Measurements from ENCODE around the gene FRMPD1.
"Not testable (repeated sequence)": the region's sequence is repeated elsewhere in the genome, so short reads cannot be mapped to it uniquely, and the experiment has no call there.

FRMPD1 gene, protein sequence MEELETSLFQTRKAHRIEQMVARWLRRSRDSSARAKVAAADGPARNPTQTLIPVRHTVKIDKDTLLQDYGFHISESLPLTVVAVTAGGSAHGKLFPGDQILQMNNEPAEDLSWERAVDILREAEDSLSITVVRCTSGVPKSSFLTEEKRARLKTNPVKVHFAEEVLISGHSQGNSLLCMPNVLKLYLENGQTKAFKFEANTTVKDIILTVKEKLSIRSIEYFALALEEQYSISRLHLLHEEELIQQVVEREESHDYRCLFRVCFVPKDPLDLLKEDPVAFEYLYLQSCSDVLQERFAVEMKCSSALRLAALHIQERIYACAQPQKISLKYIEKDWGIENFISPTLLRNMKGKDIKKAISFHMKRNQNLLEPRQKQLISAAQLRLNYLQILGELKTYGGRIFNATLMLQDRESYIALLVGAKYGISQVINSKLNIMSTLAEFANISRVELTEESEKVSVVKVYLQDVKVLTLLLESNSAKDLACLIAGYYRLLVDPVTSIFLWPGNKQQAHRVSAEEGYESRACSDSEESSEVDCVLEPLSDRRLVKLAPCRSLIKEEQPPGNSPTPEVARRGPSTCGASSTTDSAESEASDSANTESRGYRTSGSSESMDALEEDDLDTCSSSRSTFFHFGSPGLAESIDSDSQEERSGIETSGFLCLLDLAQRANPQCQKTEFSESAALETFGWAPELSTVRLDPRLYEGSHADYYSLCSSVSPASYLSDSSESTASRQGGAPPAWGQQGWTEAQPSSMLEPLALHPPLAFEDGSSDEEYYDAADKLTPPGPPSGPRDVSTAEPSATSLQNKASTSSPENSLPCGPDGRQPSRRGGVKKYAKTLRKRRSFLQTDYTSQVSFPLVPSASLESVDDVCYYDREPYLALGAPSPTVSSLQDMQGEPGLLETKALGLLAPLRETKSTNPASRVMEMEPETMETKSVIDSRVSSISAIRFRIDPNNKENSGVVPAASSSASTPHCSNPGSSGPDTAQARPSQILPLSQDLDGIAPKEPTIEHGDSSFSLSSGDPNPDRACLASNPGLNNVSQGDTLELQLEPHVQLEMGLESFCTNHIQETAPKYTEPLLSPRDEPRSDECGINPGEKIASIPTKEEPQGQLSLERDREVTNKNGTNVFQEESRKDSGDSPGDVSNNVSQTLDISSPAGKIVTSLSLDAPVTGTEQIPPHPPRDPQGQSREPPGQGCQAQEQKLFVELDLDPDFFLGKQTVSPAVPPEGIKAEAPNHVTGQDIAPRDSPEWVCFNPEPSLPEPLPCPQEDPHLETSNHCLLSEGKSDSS (N-terminal part only)

DNA sequence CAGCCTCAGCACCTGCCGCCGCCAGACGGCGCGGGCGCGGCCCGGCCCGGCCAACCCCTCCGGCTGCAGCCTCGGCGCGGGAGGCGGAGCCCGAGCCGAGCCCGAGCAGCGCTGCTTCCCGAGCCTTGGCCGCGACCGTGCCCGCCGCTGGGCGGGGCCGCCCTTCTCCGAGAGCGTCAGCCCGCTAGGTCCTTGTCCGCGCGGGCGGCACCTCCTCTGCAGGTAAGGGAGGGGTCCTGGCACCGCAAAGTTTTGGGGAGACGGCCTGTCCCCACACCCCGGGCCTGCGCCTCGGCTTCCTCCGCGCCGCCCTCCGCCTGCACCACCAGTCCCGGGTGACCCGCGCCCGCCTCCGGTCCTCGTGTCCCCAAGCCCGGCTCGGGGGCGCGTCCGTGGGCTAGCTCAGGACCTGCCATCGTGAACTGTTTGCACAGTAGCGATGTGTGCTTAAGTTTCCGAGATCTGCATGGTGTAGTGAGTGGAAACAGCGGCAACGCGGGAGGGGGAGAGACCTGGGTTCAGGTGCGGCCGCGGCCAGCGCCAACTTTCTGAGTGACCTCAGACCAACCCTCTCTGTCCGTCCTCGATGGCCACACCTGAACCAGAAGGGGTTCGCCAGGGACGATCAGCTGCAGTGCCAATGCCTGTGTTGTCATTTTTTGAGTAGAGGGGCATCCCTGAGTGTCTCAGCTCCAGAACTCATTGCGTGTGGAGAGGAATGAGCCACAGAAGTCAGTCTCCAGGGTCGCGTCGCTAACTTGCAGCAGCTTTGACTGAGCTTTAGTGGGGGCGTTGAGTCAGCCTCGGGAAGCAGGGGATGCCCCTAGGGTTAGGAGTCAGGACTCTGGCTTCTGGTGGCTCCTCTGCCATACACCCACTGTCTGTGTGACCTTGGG, at the start of gene FRMPD1:
FRMPD1 (plus strand) TSS at position 82 of the 896 bp plus-strand sequence. CDS start 41,688 bp downstream, outside the sequence.
- in situ Hi-C loops (cut with MboI; ENCODE audit: low sequenced_read_pairs, unreplicated experiment): no loop called here
- DNase-seq (ENCODE audit: low spot score): peak; percentile 83
- TF ChIP-seq, protein P1, sequence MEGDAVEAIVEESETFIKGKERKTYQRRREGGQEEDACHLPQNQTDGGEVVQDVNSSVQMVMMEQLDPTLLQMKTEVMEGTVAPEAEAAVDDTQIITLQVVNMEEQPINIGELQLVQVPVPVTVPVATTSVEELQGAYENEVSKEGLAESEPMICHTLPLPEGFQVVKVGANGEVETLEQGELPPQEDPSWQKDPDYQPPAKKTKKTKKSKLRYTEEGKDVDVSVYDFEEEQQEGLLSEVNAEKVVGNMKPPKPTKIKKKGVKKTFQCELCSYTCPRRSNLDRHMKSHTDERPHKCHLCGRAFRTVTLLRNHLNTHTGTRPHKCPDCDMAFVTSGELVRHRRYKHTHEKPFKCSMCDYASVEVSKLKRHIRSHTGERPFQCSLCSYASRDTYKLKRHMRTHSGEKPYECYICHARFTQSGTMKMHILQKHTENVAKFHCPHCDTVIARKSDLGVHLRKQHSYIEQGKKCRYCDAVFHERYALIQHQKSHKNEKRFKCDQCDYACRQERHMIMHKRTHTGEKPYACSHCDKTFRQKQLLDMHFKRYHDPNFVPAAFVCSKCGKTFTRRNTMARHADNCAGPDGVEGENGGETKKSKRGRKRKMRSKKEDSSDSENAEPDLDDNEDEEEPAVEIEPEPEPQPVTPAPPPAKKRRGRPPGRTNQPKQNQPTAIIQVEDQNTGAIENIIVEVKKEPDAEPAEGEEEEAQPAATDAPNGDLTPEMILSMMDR (IDR thresholded peaks at IDR 0.05; ENCODE audit: borderline replicate concordance, control extremely low read depth, extremely low read depth, insufficient read depth, missing control alignments): no peak

DNA sequence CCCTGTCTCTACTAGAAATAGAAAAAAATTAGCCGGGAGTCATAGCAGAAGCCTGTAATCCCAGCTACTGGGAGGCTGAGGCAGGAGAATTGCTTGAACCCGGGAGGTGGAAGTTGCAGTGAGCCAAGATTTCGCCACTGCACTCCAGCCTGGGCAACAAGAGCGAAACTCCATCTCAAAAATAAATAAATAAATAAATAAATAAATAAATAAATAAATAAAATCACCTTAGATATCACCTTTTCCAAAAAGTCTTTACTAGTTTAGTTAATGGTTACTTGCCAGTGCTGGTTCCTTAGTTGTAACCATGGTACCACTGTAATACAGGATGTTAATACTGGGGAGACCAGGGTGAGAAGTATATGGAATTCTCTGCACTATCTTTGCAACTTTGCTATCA, 48.7 kb upstream of the FRMPD1 start:
- DNase-seq (ENCODE audit: low spot score); in situ Hi-C loops (cut with MboI; ENCODE audit: low sequenced_read_pairs, unreplicated experiment): not testable (repeated sequence)

DNA sequence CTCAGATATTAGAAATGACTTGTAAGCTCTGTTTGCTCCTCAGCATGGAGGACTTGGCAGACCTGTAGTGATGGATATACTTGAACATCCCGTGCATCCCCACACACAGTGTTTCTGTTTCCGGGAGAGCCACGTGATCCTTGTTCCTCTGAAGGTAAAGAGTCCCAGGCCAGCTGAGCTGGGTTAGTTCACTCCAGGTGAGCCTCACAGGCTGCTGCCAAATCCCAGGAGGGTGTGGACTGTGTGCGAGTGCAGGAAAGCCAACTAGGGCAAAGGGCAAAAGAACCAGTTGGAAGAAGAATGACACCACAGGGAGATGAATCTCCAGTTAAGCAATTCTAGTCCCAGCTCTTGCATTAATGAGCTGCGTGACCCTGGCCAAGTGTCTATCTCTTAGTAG, 47.9 kb upstream of the FRMPD1 start:
- TF ChIP-seq, protein P1 (IDR thresholded peaks at IDR 0.05; ENCODE audit: borderline replicate concordance, control extremely low read depth, extremely low read depth, insufficient read depth, missing control alignments): no peak
- in situ Hi-C loops (cut with MboI; ENCODE audit: low sequenced_read_pairs, unreplicated experiment): no loop called here
- DNase-seq (ENCODE audit: low spot score): no peak

DNA sequence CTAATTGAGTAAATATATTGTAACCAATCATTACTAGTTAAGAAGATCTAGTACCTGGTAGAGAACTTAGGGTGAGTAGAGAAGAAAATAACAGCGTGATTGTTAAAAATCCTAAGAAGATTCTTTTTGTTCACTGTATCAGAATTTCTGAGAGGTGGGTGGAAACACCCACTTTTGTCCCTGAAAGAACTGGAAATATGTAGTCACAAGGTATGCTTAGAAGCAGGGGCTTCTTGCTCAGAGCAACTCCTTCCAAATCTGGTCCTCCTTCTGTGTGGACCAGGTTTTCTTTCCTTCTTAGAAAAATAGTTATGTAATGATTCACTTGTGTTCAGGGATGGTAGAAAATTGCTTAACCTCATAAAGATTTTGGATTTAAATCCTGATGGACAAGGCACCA, 46.5 kb upstream of the FRMPD1 start:
- DNase-seq (ENCODE audit: low spot score): no peak
- in situ Hi-C loops (cut with MboI; ENCODE audit: low sequenced_read_pairs, unreplicated experiment): no loop called here
- TF ChIP-seq, protein P1 (IDR thresholded peaks at IDR 0.05; ENCODE audit: borderline replicate concordance, control extremely low read depth, extremely low read depth, insufficient read depth, missing control alignments): no peak

DNA sequence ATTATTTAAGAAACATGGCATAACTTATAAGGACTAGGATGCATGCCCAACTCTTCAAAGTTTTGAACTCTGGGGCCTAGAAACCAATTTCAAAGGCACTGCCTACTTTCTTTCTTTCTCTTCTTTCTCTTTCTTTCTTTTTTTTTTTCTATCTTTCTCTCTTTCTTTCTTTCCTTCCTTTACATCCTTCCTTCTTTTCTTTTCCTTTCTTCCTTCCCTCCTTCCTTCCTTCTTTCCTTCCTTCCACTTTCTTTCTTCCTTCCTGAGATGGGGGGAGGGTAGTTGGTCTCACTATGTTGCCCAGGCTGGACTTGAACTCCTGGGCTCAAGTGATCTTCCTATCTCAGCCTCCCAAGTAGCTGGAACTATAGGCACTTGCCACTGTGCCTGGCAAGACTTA, 42.5 kb upstream of the FRMPD1 start:
- no peak for DNase-seq (ENCODE audit: low spot score)
- in situ Hi-C loops (cut with MboI; ENCODE audit: low sequenced_read_pairs, unreplicated experiment): no loop called here
- TF ChIP-seq, protein P1 (IDR thresholded peaks at IDR 0.05; ENCODE audit: borderline replicate concordance, control extremely low read depth, extremely low read depth, insufficient read depth, missing control alignments): no peak

DNA sequence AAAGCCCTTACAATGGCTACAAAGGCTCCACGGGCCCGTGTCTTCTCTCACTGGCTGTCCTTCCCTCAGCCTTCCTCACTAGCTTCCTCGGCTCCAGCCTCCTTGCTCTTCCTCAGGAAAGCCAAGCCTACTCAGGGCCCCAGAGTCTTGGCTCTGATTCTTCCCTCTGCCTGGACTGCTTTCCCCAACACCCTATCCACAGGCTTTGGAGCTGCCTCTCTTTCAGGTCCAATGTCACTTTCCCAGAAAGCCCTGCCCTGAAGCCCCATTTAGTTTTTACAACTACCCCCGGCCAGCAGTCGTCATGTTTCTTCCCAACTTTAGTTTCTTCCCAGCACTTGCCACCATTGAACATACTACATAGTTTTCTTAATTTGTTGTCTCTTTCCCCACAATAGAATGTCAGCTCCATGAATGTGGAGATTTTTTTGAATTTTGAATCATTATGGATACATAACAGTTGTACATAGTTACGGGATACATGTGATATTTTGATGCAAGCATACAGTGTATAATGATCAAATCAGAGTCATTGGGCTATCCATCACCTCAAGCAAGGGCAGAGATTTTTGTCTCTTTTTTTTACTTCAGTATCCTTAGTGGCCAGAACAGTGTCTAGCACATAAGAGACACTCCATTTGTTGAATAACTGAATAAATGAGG, 40.9 kb upstream of the FRMPD1 start:
- no peak for DNase-seq (ENCODE audit: low spot score)
- TF ChIP-seq, protein P1 (IDR thresholded peaks at IDR 0.05; ENCODE audit: borderline replicate concordance, control extremely low read depth, extremely low read depth, insufficient read depth, missing control alignments): no peak
- in situ Hi-C loops (cut with MboI; ENCODE audit: low sequenced_read_pairs, unreplicated experiment): no loop called here

All from GM13976 (cell line).